Epithelial cell of esophagus (primary cell): ENCODE measurements around the gene UACA.

Source experiments
- DNase-seq: peaks from one replicate; pipeline ENCODE4 v3.0.0; 2010; ENCODE audit warnings: low read depth
- H3K4me3 ChIP-seq: 2 replicates; pipeline ENCODE4 v1.5.1; 2011; ENCODE audit warnings: mild to moderate bottlenecking, low read length, control low read depth
- CTCF ChIP-seq: IDR thresholded peaks from 2 replicates; pipeline ENCODE4 v1.5.1; 2011; ENCODE audit warnings: low read depth, mild to moderate bottlenecking, low read length, control low read depth, inconsistent platforms; ENCODE audit not compliant: insufficient read depth; ENCODE audit errors: missing control alignments

UACA gene

GRCh38 chr15:70653426-70653825 is 109.9 kb downstream of the UACA start:
- no peak for TF ChIP-seq CTCF
- DNase-seq: no peak
- H3K4me3 ChIP-seq: no peak overlapping the region

- TF ChIP-seq CTCF: no peak
- H3K4me3 ChIP-seq: no peak overlapping the region
- no peak for DNase-seq
Measured at GRCh38 chr15:70652341-70652740, 111.0 kb downstream of the UACA start.

- H3K4me3 ChIP-seq: no peak overlapping the region
- no peak for TF ChIP-seq CTCF
- DNase-seq: no peak
Measured at GRCh38 chr15:70651303-70651845, 112.0 kb downstream of the UACA start.

- H3K4me3 ChIP-seq: no peak overlapping the region
- TF ChIP-seq CTCF: no peak
- peak; percentile 49 for DNase-seq
Measured at GRCh38 chr15:70650567-70651302, 112.6 kb downstream of the UACA start.

GRCh38 chr15:70647396-70647795 is 116.0 kb downstream of the UACA start:
- no peak for TF ChIP-seq CTCF
- no peak overlapping the region for H3K4me3 ChIP-seq
- no peak for DNase-seq

- TF ChIP-seq CTCF: no peak
- no peak for DNase-seq
- no peak overlapping the region for H3K4me3 ChIP-seq
Measured at GRCh38 chr15:70646169-70646568, 117.2 kb downstream of the UACA start.

GRCh38 chr15:70643783-70644125 is 119.6 kb downstream of the UACA start:
- peak; percentile 11 for DNase-seq
- TF ChIP-seq CTCF: no peak
- no peak overlapping the region for H3K4me3 ChIP-seq
